HG02610 (cell line): ENCODE data around the gene ABCC3.

Source experiments
- ATAC-seq: cut with Tn5 transposase; IDR thresholded peaks from one replicate; pipeline ENCODE4 v1.9.1; 2021; ENCODE audit warnings: mild to moderate bottlenecking, moderate library complexity; ENCODE audit not compliant: unreplicated experiment

Gene ABCC3

DNA sequence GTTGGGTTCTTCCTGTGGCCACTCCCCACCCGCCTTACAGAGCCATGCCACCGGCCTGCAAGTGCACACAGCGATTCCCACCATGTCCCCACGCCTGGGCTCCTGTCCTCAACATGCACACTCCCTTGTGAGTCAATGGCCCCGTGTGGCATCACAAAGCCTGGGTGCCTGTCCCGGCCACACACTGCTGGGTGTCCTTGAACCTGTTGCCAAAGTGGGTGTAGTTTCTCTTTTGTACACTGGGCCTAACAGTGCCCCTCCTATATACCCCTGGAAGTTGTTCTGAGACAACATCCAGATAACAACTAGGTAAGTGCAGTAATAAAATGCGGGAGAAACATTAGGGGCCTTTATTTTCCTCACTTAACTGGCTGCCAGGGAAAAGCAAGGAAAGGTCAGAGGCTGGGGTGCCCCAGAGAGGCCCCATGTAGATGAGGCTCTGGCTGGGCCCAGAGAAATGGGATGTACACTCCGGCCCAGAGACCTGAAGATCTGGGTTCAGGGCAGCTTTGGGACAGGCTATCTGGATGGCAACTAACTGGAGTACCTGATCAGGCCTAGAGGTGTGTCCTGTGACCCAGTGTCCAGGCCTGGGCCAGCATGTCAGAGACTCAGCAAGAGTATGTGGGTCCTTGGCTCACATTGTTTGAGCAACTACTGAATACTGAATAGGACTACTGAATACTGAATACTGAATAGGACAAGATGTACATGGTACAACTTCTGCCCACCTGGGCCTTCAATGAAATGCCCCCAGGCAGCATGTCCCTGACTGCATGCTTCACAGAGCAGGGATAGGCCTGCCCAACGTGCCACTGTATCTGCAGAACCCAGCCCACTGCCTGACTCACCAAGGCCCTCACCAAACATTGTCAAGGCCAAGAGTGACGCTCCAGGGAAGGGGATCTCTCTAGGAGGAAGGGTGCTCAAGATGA lies 8.3 kb downstream of the ABCC3 start:
- no peak for ATAC-seq

DNA sequence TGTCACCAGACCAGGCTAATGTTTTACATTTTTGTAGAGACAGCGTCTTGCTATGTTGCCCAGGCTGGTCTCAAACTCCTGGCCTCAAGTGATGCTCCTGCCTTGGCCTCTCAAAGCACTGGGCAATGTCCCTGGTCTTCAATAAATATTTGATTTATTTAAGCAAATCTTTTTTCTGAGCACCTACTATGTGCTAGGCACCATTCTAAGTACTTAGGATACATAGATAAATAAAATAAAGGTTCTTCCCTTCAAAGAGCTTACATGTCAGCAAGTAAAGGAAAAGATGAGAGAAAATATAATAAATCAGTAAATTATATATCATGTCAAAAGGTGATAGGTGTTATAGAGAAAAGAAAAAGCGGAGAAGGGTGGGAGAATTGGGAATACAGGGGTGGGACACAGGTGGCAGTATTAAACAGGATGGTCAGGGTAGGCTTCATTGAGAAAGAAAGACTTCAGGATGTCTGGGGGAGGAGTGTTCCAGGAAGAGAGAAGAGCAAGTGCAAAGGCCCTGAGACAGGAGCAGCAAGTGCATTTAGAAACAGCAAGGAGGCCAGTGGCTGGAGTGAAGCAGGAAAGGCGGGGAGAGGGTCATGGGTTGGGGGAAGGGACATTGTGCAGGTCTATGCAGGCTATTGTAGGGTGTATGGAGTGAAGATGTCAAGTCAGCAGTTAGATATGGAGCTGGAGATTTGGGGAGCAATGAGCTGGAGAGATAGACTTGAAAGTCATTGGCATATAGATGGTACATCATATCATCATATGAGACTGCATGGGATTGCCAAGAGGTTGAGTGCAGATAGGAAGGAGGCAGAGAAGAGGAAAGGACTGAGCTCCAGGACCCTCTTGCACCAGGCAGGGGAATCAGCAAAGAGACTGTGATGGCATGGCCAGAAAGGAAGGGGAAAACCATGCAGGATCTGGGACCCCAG lies 11.3 kb downstream of the ABCC3 start:
- ATAC-seq: no peak

DNA sequence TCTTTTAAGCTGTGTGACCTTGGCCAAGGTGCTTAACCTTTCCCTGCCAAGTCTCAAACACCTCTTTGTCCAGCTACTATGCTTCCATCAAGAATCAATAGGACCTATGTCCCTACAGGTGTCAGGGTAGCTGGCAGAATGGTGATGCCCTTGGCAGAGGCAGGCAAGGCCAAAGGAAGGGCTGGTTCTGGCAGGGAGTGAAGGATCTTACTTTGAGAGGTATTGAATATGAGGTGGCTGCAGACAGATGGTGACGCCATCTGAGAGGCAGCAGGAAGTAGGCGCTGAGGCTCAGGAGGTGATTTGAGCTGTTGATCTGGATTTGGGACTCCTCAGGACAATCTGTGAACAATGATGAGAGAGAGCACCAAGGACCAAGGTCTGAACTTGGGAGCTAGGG lies 12.5 kb downstream of the ABCC3 start:
- no peak for ATAC-seq

DNA sequence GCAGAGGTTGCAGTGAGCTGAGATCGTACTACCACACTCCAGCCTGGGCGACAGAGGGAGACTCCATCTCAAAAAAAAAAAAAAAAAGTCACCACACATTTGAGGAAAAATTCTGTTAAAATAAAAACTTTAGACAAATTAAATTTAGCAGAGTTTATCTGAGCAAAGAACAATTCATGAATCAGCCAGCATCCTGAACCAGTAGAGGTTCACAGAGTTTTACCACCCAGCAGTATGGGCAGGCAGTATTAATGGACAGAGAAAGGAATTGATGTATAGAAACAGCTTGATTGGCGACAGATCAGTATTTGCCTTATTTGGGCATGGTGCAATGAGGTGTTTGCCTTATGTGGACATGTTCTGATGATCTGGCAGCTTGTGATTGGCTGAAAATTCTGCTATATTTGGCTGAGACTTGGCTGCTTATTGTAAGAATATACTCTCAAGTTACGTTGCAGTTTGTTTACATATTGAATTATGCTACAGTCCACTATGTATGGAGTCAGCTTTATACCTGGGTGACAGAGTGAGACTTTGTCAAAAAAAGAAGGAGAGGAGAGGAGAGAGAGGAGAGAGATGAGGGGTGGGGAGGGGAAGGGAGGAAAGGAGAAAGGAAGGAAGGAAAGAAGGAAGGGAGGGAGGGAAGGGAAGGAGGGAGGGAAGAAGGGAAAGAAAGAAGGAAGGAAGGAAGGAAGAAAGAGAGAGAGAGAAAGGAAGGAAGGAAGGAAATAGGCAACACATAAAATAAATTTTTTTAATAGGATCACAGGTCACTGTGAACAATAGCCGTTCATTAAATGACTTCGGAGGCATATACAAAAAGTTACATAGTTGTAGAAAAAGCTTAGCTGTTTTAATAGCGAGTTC lies 14.6 kb downstream of the ABCC3 start:
- no peak for ATAC-seq

DNA sequence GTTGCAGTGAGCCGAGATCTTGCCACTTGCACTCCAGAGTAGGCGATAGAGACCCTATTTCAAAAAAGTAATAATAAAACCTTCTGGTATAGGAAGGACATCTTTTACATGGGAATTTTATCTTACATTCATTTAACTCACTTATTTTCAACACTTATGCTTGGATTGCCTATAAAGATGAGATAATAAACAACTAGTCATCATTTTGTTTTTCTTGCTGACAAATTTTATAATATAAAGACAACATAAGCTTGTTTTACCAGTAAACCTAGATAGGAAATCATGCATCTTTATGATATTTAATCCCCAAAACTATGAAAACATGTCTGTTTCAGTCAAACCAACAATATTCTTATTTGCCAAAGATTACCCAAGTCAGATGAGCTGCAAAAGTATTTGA lies 17.0 kb downstream of the ABCC3 start:
- ATAC-seq: no peak

DNA sequence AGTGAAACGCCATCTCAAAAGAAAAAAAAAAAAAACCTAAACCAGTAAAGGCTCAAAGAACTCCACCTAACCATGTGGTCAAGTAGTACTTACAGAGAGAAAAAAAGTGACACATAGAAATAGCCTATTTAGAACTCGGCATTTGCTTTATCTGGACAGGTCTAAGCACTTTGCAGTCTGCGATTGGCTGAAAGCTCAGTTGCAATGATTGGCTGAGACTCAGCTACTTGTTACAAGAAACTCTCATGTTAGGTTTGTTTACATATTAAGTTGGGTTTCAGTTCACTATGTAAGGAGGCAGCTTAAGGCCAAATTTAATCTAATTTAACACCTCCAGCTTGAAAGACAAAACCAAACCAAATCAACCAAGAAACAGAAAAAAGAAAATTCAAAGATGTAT lies 19.1 kb downstream of the ABCC3 start:
- ATAC-seq: no peak

DNA sequence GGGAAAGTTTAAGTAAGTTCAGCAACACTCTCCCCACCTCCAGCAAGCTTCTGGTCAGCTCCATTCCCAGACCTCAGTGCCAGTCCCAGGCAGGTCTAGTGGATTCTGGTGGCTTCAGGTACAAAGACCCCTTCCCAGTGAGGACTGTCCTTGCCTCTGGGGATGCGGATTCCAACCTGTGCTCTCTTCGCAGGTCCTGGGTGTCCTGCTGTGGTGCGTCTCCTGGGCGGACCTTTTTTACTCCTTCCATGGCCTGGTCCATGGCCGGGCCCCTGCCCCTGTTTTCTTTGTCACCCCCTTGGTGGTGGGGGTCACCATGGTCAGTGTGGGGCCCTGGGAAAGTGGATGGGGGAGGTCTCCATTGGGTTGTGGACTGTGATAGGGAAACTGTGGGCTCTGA lies 21.8 kb downstream of the ABCC3 start:
- no peak for ATAC-seq

DNA sequence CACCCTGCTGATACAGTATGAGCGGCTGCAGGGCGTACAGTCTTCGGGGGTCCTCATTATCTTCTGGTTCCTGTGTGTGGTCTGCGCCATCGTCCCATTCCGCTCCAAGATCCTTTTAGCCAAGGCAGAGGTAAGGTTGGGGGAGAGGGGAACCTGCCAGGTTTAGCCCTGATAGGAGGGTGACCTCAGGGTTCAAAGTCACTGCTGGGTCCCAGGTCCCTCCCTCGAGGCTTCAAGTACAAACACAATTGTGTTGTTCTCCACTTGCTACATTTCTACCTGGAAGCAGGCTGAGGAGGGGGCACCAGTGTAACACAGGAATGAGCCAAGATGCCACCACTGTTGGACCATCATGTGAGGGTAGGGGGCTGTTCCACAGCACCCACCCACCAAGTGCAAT lies 22.4 kb downstream of the ABCC3 start:
- no peak for ATAC-seq

DNA sequence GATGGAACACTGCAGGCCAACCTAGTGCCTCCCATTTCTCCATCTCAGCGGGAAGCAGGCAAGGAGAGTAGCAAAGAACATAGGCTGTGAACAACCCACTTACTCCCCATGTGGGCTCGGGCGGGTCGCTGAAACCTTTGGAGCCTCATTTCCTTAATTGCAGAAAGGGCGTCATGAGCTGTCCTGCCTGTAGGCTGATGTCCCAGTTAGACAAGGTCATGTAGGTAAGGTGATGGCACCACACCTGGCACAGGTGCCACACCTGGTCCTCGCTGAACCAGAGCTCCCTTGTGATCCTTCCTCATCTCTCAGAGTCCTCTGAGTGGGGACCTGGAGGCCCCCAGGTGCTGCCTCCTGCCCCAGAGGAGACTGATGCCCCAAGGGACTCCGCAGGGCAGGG lies 22.9 kb downstream of the ABCC3 start:
- ATAC-seq: no peak

DNA sequence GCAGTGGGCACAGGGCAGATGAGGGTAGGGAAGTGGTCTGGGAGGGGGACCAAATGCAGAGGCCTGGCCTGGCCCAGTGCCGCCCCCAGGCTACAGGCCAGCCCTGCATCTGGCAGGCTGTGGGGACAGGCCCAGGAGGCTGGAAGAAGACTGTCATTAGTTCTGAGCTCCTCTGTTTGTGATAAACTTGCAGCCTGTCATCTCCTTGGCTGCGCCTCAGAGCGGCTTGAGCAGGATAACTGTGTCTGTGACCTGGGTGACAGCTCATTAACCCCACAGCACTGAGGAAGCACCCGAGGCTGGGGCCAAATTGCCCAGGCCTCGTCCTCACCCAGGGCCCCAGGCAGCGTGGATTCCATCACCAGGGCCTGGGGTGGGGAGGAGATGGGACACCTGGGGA lies 23.9 kb downstream of the ABCC3 start:
- no peak for ATAC-seq

DNA sequence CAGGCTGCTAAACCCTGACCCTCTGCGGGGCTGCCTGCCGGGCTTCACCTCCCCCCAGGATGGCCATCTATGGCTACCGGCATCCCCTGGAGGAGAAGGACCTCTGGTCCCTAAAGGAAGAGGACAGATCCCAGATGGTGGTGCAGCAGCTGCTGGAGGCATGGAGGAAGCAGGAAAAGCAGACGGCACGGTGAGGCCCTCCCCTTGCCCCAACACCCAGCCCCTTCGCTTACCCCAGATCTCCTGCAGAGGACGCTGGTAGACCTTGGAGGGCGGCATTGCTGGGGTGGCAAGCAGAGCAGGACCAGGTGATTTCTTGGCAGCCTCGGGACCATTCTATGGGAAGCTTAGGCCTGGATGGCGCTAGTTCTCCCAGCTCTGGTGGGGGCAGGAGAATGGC lies 24.5 kb downstream of the ABCC3 start:
- no peak for ATAC-seq

DNA sequence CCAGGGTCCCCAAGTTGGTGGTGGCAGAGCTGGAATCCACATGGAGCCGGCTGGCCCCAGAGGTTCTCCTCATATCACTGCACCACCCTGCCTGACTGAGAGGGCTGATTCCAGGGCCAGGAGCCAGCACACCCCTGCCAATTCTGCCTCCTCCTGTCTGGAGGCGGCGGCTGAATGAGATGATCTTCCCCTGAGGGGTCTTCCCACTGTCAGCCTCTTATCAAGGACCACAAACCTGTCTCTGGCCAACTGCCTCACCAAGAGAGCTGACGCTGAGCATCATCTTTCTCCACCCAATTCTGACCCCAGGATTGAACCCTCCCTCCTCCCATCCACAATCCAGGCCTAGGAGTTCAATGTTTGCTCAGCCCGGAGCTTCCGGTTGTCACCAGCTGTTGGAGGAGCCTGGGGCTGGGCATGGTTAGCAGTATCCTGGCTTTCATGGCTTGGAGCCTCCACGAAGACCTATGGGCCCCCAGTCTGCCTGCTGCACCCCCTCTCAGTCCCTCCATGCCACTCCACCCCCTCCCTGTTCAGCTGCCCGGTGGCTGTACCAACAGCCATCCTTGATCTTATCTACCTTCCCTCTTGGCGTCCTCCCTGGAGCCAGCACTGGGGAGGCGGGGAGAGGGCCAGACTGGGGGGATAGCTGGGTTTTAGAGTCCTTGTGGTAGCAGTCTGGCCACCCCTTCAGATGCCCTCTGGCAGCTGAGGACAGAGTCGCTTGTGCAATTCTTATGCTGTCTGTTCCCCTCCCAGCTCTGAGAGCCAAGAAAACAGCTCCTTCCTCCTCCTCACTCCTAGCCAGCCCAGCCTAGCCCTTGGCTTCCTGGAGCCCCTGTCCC lies 25.6 kb downstream of the ABCC3 start:
- ATAC-seq: no peak

DNA sequence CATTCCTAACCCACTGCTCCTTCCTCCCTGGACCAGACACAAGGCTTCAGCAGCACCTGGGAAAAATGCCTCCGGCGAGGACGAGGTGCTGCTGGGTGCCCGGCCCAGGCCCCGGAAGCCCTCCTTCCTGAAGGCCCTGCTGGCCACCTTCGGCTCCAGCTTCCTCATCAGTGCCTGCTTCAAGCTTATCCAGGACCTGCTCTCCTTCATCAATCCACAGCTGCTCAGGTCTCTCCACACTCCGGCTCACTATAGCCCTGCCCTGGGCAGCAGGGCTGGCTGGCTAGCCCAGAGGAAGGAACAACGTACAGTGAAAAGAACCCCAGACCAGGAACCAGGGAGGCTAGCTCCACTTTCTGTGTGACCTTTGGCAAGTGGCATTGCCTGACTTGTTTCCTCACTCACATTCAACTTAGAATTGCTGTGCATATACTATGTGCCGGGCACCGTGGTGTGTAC lies 26.2 kb downstream of the ABCC3 start:
- ATAC-seq: no peak

DNA sequence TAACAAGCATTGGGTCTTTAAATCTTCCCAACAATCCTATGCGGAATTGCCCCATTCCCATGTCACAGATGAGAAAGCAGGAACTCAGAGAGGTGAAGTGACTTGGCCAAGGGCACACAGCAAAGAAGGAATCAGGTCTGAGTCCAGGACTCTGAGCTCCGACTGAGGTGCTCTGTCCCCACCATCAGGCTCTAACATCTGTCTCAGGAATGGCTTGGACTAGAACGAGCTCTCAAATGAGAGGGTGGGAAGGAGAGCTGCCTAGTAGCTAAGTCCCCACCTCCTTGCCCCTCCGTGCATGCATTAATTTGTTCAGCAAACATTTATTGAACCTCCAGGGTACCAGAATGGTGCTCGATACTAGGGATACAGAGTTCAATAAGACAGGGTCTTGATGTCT lies 26.7 kb downstream of the ABCC3 start:
- ATAC-seq: no peak

DNA sequence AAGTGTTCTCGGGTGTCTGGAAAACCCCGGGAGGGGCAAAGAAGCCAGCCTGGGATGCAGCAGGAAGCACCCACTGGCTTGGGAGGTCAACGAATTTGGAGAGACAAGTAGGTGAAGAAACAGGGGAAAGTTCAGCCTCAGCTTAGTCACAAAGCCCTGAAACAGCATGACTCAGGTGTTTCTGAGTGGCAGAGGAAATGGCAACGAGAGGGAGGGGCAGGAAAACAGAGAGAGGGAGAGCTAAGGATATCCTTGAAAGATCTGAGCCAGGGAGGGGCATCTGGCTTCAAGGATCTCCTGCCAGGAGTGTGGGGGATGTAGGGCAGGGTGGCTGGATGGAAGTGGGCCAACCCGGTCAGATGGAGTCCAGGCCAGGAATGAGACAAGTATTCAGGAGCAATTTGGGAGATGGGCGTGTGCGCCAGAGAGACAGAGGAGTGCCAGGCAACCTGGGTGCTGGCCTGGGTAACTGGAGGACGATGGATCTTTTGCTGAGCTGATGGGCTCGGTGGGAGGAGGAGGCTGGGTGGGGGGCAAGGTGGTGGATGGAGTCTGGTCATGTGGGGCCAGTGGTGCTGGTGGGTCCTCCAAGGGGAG lies 27.2 kb downstream of the ABCC3 start:
- no peak for ATAC-seq

DNA sequence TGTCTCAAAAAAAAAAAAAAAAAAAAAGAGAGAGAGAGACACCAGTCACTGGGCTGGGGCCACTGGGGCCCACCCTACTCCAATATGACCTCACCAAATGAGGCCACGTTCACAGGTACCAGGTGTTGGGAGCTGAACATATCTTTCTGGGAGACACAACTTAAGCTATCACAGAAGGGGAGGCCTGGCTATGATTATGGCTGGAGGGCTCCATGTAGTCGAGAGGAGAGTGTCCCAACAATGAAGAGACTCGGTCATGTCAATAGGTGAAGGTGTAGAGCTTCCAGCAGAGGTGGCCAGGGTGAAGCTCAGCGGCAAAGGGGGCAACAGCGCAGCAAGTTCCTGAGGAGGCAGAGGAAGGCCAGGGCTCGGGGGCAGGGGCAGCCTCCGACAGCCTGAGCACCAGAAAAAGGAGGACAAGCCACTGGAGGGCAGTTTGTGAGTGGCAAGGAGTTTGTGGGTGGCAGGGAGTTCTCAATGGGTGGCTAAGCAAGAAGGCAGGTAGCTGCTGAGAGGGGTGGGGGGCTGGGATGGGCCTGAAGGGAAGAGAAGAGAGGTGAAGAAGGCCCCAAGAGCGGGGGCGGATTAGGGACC lies 28.0 kb downstream of the ABCC3 start:
- no peak for ATAC-seq

DNA sequence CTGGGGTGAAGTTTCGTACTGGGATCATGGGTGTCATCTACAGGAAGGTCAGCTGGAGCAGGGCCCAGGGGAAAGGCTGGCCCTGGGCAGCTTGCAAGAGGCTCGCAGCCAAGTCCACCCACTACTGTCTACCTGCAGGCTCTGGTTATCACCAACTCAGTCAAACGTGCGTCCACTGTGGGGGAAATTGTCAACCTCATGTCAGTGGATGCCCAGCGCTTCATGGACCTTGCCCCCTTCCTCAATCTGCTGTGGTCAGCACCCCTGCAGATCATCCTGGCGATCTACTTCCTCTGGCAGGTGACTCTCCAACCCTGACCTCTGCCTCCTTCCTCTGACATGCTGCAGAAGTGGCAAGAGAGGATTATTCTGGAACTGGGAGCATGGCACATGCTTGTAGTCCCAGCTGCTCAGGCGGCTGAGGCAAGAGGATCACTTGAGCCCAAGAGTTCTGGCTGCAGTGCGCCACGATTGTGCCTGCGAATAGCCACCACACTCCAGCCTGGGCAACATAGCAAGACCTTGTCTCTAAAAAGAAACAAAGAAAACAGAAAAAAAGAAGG lies 29.2 kb downstream of the ABCC3 start:
- ATAC-seq: no peak

DNA sequence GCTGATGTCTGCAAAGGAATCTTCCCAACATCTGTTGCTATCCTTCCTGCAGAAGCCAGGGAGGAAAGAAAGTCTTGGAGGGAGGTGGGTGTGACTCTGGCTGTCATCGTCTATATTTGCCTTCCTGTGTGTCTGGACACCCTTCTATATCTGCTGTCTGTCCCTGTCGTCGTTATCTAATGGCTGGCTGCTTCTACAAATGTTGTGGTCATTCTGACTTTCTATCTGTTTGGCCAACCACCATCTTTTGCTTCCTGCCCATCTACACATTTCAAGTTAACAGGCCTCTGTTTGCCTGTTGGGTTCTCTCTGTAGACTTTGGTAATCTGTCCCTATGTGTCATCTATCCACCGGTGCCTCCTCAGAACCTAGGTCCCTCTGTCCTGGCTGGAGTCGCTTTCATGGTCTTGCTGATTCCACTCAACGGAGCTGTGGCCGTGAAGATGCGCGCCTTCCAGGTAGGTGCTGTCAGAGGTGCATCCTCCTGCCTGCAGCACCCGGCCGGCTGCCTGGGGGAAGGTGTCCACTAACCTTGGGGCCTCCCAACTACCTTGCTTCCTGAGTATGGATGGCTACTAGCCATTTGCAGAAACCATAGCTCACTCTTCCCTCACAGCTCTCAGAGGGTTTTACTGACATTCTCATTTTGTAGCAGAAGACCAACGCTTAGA lies 30.2 kb downstream of the ABCC3 start:
- ATAC-seq: no peak
